RKO (cell line): ENCODE results near the gene OPCML.

ENCODE experiments used
- DNase-seq: peaks from one replicate; pipeline ENCODE4 v3.0.0-alpha.2; 2016; ENCODE audit warnings: low spot score

The OPCML gene

DNA sequence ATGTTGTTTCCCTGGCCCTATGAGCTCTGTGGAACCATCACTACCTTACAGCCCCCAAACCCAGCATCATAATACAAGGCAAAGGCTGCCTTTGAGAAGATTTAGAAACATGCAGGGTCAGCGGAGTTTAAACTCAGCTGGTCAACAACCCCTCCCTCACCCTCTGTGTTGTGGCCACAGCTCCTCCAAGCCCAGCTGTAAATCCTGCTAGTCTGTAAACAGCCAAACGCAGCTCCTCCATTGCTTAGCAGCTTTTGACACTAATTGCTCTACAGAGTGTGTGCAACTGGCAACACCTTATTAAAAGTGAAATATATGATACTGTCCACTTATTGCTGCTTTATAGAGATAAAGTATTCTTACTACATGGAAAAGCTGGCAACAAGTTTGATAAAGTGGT, 29.1 kb downstream of the OPCML start:
- DNase-seq = no peak

DNA sequence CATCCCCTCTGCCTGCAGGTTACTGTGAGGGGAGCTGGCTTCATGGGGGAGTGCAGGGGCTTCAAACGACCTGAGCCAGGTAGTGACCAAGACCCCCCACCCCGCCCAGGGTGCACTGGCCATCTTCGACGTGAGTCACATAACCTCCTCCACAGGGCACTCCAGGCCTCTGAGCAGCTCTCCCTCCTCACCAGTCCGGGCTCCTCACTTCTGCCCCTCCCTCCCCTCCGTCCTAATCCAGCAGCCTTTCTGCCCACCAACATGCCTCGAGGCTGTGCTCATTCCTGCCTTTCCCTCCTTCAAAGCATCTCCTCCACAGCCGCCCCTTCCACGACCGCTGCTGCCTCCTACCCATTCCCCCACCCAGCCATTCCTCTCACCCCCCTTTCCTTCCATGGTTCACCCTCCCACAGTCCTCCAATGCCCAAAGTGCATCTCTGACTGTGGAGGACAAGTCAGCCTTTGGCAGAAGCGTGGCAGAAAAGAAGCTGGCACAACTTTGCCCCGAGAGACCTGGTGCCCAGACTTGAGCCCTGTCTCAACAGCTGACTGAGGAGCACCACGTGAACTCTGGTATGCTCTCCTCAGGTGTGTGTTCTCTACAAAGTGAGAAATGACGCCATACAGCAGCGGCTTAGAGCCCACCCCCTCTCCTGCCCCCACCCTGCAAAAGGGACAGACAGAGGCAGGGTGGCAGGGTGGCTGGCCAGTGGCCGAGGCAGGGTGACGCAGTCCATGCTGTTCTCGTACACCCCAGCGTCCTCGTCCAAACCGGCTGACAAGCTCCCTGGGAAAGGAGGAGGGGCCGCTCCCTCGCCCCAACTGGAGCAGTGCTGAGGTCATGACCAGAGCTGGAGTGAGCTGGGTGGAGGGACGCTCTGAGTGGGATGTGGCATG, 30.4 kb downstream of the OPCML start:
- no peak for DNase-seq

DNA sequence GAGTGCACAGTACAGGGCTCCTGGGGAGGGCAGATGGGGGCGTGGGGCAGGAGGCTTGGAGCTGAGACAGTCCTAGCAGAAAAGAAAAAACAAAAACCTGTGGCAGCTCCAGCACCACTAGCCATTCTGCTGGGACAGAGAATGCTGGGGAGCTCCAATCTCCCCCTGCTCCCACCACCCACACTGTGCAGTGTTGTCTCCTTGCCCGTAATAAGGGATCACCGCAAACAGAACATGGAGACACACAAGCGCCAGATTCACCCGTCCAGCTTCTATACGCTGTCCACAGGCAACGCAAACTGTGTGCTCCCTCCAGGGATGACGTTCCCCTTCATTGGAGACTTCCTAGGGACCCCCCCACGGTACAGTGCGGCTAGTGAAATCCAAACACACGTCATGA, 31.4 kb downstream of the OPCML start:
- no peak for DNase-seq

DNA sequence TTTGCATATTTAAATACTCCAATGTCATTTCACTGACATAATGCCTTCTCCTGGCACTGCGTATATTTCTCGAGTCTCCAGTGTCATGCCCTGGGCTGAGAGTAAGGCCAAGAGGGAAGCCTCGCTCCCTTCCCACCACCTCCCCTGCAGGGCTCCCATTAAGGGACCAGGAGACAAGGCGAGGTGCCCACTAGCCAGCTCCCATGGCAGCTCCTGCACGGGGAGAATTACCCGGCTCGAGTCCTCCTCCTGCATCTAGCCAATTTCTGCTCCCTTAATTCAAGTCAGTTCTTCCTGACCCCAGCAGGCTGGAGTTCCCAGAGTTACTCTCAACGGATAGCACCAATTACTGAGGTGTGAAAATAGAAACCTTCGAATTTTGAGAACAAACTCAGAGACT, 31.9 kb downstream of the OPCML start:
- no peak for DNase-seq

DNA sequence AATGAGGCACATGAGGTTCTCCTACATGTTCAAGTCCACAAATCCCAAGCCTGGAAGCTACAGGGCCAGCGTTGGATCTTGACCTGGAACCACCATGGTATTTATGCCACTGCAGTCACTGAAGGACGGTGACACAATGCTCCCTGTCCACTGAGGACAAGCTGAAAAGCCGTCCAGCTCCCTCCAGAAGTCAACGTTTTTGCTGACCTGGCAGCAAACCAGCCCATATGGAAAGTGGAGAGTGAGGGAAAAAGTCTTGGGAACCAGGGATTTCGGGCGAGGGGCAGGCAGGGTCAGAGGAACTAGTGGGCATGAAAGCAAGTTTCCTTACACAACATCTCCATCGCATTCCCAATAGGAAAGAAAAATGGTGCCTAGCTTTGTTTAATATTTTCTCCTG, 33.3 kb downstream of the OPCML start:
- no peak for DNase-seq

DNA sequence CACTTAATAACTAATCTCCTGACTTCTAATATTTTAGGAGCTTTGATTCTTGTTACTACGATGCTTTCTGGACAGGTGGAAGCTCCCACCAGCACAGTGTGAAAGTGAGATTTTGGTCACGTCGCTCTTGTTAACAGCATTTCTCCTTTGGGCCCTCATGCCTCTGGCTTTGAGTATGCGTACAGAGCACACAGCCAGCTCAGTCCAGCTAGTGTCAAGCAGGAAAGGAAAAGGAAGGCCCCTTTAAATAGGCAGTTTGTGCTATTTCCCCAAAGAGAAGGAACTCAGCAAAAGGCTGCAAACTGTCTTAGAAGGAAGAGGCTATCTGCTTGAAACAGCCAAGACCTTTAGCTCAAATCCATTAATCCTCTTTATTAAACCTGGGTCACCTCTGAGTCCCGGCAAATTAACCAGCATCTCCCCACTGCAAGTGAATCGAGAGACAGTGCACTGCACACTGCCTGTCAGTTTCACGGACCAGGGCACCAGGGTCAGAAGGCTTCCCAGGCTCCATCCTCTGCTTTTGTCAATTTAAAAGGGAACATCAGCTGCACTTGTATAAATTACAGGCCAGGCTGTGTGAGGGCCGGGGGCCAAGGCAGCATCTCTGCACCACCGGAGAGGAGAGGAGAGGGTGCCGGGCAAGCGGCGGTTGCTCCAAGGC, 34.7 kb downstream of the OPCML start:
- DNase-seq = no peak

DNA sequence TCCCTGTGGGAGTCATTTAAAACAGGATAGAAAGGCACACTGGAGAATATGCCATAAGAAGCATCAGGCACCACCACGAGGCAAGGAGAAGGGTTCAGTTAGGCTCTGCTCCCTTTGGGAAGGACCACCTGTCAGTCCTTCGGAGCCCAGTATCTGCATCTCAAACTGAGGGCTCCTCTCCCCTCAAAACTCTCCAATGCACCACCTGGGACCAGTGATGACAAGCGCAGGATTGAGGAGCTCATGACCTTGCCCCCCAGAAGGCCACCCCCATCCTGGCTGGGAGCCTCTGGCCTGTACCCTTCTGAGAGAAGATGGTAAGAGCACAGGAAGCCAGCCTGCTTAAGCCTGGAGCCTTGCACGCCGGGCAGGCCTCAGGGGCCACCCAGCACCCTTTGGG, 39.4 kb downstream of the OPCML start:
- no peak for DNase-seq

DNA sequence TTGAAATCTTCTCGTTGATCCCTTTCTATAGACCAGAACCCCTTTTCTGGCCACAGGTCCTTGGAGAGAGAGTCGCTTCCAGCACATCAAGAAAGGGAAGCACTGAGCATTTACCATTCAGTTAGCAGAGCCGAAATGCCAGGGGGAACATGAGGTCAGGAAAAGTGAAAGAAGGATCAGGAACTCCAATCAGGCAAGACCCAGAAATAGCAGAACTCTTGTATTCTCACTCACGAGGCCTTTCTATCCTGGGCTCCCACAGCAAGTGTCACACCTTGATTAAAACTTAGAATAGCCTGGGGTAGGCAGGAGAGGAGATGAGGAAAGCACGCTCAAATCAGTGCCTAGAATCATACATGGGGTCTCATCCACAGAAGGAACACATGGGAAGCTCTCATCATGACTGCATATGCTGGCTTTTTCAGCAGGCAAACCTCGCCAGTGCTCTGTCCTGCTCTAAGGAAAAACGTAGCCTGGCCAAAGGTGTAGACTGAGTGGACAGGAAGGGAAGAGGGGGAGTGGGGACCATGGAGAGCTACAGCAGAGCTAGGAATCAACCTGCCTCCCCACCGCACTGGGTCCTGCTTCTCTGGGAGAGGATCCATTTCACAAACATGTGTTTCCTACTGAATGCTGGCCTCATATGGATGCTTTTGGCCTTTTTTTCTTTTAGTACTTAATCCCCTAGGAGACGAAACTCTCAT, 40.5 kb downstream of the OPCML start:
- DNase-seq = no peak

DNA sequence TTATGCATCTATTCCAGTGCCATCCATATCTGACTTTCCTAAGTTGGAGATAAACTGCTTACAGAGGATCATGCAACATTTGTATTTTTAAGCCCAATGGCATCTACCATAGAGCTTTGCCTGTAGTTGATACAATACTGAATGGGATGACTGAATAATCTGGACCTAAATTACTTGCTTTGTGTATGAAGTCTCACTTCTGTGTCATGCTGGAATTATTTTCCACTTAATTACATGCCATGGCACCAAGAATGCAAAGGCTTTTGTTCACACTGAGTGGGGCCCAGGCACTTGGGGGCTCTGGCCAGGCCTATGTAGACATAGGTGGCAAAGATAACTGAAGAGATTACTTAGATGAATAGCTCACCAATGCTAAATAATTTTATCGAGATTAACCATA, 51.6 kb downstream of the OPCML start:
- no peak for DNase-seq

DNA sequence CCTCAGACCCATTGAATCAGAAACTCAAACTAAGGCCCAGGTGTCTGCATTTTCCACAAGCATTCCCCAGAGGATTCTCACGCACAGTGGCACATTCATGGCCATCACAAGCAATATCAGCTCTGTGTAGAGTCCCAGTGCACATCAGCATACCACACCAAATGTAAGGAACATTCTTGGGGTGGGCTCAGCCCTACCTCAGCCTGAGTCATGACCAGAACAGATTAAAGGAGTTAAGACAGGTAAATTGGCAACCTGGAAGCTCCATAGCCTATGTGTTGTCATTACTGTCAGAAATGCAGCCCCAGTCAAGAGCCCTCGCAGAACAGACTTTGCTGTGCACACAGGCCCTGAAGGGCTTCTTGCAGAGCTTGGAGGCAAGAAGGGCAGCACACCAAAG, 53.1 kb downstream of the OPCML start:
- DNase-seq = no peak

DNA sequence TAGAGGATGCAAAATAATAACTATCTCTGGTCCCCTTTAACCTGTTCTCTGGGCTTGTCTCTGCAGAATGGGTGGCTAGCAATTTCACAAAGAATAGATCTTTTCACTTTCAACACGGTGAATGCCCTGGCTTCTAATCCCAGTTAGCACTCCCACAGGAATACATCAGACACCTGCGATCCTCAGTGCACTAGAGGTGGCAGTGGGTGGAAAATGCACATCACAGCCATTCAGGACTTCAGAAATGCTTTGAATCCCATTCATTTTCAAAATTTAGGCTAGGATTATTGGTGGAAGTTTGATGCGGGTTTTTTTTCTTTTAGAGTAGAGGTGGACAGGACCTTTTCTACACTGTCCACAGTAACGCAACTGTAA, 55.1 kb downstream of the OPCML start:
- no peak for DNase-seq

DNA sequence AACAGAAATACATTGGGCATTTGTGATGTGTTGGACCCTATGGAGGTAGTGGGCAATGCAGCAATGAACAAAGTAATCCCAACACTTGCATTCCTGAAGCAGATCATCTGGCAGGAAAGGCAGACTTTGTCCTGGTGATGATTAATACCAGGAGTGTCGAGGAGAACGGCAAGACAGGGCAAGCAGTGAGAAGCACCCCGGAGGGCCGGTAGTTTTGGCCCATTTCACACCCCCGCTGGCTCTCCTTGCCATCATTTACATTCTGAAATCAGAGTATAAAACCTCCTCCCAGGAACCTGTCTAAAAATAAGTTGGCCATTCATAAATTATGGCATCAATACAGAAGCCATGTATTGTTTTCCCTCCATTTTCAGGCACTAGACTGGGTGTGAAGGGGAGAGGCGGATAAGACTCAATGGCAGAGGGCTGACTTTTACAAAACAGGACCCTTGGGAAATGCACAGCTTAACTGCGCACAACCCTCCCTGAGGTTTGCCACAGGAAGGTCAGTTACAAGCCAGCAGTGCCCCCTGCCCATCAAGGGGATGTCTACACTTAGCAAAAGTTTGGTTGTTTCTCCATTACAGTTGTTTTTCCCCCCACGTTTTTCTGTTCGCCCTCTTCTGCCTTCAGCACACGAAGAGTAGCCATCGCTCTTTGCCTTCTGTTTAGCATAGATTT, 55.6 kb downstream of the OPCML start:
- no peak for DNase-seq

DNA sequence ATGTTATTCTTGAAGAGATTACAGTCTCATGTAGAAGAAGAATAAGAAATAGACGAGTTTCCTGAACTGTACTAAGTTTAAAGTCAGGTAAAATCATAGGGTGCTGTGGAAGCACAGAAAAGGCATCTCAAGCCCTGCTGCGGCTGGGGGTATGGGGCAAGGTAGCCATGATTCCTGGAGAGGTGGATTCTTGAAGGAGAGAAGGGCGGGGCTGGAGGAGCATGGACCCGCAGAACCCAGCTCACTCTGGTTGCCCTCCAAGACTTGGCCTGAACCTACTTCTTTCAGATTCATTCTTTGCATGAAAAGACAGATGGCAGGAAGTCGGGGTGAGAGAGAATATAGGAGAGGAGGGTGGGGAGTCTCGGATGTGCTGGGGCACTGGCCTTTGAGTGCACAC, 57.8 kb downstream of the OPCML start:
- DNase-seq = no peak

DNA sequence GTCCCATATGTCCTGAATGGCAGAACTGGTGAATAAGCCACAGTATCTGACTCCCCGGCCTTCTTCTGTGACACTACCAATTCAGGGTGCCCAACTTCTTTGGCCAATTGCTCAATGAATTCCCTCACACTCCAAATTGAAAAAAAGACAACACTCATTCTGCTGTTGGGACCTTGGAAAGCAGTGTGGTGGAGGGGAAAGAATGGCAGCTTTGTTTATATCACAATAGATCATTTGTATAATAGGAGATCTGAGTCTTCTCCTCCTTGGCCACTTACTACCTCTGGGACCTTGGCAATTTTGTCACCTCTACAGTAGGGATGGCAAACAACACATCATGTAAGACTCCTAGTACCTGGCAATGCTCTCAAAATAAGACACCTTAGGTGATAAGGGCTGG, 64.6 kb downstream of the OPCML start:
- no peak for DNase-seq

DNA sequence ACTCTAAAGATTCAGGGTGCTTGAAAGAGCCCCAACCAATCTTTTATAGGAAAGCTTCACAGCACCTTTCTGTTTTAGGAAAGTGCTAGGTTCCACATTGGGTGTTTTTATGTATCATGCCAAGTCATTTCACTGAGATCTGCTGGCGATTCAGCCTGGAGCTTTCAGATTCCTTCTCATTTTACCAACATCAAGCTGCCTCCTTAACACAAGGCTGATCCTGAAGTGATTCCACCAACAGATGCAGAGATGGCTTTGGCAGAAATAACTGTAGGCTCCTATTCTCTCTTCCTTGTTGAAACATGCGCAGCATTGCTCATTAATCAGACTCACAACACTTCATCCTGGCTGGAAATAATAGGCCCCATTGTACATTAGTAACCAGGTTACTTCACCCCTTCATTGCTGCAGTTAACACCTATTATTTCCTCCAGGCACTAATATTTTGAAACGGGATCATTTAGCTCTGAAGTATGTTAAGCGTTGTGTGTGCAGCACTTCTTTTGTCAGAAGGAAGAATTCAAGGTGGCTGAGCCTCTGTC, 89.0 kb downstream of the OPCML start:
- no peak for DNase-seq

DNA sequence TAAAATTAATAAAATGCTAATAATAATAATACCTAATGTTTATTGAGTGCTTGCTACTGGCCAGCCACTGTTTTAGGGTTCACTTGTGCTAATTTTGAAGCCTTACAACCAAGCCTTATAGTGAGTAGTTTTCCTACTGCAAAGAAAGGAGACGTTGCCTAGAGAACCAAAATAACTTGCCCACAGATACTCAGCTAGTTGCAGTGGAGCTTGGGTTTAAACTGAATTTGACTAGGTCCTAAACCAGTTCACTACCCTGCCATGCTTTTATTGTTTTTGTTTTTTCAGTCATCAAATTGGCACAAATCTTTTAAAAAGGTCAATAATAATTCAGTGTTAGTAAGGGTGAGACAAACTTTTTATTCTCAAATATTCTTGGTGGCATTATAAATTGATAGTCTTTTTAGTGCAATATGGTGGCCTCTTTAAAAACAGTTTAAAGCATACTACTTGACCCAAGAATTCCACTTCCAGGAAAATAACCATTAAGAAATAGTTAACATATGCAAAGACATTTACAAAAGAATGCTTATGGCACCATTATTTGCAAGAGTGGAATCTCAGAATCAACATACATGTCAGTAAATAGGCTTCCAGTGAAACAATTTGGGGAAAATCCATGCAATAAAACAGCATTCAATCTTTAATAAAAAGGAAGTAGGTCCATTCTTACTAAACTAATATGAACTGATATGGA, 90.2 kb downstream of the OPCML start:
- DNase-seq = no peak

DNA sequence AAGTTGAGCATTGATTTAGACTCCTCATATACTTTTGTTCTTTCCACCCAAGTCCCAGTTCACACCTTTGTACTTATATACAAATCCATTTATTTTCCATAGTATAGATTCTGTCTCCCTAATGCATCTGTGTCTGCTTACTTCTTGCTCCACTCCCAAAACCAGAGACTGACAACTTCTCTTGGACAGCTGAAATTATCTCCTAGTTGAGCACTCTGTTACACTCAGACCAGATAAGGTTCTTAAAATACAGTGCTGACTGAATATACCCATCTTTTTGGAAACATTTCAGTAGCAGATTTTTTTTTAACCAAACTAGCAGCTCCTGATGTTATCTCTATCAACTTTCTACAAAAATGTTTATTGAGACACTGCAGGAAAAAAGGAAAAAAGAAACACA, 106.3 kb downstream of the OPCML start:
- DNase-seq = no peak

DNA sequence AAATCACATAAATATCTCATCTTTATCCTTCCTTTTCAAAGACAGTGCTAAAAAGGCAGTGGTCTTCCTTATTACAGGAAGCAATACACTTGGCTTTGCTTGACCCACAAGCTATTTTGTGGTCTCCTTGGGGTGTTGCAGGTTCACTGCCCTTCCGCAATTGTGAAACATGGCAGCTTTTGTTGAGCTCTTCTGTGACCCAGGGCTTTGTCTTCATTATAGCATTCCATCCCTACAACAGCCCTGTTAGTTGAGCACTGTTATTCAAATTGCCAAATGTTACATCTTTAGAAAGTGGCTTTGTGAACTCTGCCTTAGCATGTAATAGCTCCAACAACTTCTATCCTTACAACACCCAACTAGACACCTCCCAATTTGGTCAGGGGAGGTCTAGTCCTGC, 107.1 kb downstream of the OPCML start:
- no peak for DNase-seq

DNA sequence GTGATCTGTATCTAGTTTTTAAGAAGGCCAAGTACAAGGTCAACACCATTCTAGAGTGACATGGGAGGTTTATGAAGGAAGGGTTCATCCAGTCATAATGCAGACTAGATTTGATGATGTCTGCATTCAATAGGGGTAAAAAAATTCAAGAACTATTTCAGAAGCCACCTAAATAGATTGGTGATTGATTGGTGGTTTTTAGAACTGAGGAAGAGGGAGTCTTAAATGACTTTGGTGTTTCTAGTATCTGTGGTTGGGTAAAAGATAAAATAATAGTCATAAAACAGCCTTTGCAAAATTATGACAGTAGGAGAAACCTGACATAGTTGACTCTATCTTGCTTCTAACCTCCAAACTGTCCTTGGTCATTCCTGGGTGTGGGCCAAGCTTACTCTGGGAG, 114.1 kb downstream of the OPCML start:
- DNase-seq = no peak

DNA sequence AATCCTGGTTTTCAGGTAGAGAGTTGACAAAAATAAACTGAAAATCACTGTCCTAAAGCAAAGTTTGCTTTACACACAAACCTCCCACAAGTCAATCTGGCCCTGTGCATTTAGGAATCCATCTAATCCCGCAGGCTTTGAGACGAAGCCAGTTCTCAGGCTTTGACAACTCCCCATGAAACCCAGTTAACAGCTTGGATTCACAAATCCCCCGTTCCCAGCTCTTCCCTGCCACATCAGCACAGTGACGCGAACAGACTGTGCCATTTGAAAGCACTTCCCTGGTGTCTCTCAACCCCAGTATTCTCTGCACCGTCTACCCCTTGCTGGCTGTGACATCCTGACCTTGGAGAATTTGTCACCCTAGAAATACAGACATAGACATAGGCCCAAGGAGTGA, 117.8 kb downstream of the OPCML start:
- no peak for DNase-seq

DNA sequence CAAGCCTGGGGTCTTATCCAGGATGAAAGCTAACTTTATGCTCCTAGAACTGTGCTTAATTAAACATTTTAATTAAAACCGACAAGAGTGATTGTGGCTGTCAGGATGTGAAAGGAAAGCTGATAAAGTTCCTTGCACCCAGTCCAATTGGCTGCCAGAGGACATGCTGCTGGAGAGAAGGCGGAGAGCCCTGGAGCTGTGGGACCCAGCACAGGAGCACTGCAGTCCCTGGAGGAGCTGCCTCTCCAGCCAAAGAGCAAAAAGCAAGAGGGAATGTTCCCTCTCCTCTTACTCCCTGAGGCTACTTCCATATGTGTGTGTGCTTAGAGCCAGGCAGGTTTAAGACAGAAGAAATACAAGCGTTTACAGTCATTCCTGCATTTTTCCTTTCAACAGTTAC, 118.6 kb downstream of the OPCML start:
- DNase-seq = no peak

DNA sequence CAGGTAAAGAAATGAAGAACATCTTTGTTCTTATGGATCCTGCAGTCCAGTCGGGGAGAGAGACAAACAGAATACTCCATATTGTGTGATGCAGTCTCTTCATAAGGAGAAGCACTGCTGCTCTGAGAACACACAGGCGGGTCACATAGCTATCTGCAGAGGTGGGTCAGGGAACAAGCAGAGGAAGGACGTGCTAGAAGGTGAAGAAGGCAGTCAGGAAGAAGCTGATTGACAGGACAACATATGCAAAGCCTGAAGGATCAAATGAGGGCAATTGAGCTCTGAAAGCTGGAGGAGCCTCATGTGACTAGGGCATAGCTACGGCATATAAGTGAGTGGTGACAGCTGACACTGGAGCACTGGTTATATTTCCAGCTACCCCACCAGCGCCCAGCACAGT, 122.5 kb downstream of the OPCML start:
- no peak for DNase-seq
